ENCODE measurements around the gene TMEM63A.

Gene TMEM63A

GRCh38 chr1:225906467-225906866 lies 24.3 kb upstream of the TMEM63A start:
- WGBS (ENCODE audit: extremely low coverage, insufficient coverage, low lambda C conversion rate), result no CpG with 5 or more reads among the region's 6 CpGs
- Histone ChIP-seq H3K4me3 (ENCODE audit: low read length) (no peak overlapping the region), H3K27me3 (ENCODE audit: insufficient read depth, low read length, poor library complexity) (no peaks in the 10 kb centered on the region), H3K27ac (ENCODE audit: low read depth, low read length) (no peak overlapping the region), H3K4me1 (ENCODE audit: control insufficient read depth, low read depth, low read length) (peaks cover 16% of the 10 kb centered on the region), H2BK5ac (ENCODE audit: low read length) (peak overlapping the region; percentile 58), H2BK15ac (replicated peaks; ENCODE audit: low read depth) (no peak overlapping the region), H4K8ac (ENCODE audit: low read depth, low read length) (no peak overlapping the region), H3K4ac (ENCODE audit: low read depth, low read length) (no peak overlapping the region), H3K4me2 (ENCODE audit: low read length) (no peak overlapping the region), H2AK5ac (ENCODE audit: low read length) (peak overlapping the region; percentile 84), H2BK120ac (ENCODE audit: low read depth, low read length) (no peak overlapping the region), H3K9ac (ENCODE audit: low read length) (no peak overlapping the region), H3K18ac (ENCODE audit: low read length) (no peak overlapping the region), H4K5ac (ENCODE audit: low read length) (no peak overlapping the region), H3K36me3 (ENCODE audit: control insufficient read depth, insufficient read depth, low read length) (no peaks in the 10 kb centered on the region), H3K79me2 (ENCODE audit: control insufficient read depth, insufficient read depth, low read length) (no peaks in the 10 kb centered on the region), H3K79me1 (ENCODE audit: low read length) (no peaks in the 10 kb centered on the region), H3K56ac (ENCODE audit: low read length) (peak overlapping the region; percentile 18), H3K23ac (ENCODE audit: low read length) (no peak overlapping the region)
- DNase-seq, result no peak

- Histone ChIP-seq H3K79me2 (ENCODE audit: control insufficient read depth, insufficient read depth, low read length) (no peaks in the 10 kb centered on the region), H3K4me3 (ENCODE audit: low read length) (no peak overlapping the region), H3K4me1 (ENCODE audit: control insufficient read depth, low read depth, low read length) (peaks cover 11% of the 10 kb centered on the region), H2BK120ac (ENCODE audit: low read depth, low read length) (no peak overlapping the region), H3K4ac (ENCODE audit: low read depth, low read length) (no peak overlapping the region), H3K56ac (ENCODE audit: low read length) (no peak overlapping the region), H3K27ac (ENCODE audit: low read depth, low read length) (no peak overlapping the region), H2AK5ac (ENCODE audit: low read length) (no peak overlapping the region), H3K4me2 (ENCODE audit: low read length) (no peak overlapping the region), H2BK15ac (replicated peaks; ENCODE audit: low read depth) (no peak overlapping the region), H3K23ac (ENCODE audit: low read length) (no peak overlapping the region), H3K36me3 (ENCODE audit: control insufficient read depth, insufficient read depth, low read length) (no peaks in the 10 kb centered on the region), H3K9ac (ENCODE audit: low read length) (no peak overlapping the region), H3K79me1 (ENCODE audit: low read length) (no peaks in the 10 kb centered on the region), H3K27me3 (ENCODE audit: insufficient read depth, low read length, poor library complexity) (no peaks in the 10 kb centered on the region), H4K8ac (ENCODE audit: low read depth, low read length) (no peak overlapping the region), H2BK5ac (ENCODE audit: low read length) (no peak overlapping the region), H3K18ac (ENCODE audit: low read length) (no peak overlapping the region), H4K5ac (ENCODE audit: low read length) (no peak overlapping the region)
- WGBS (ENCODE audit: extremely low coverage, insufficient coverage, low lambda C conversion rate), result no CpG with 5 or more reads among the region's 4 CpGs
- peak; percentile 79 for DNase-seq
Observed at GRCh38 chr1:225903623-225904022, 21.4 kb upstream of the TMEM63A start.

GRCh38 chr1:225899044-225899925 lies 17.1 kb upstream of the TMEM63A start:
- H3K79me2 ChIP-seq (ENCODE audit: control insufficient read depth, insufficient read depth, low read length), result no peaks in the 10 kb centered on the region
- peak; percentile 98 for DNase-seq
- no peak overlapping the region for H2BK15ac ChIP-seq (replicated peaks; ENCODE audit: low read depth)
- peak overlapping the region; percentile 51 for H3K18ac ChIP-seq (ENCODE audit: low read length)
- H2BK120ac ChIP-seq (ENCODE audit: low read depth, low read length), result peak overlapping the region; percentile 62
- H3K36me3 ChIP-seq (ENCODE audit: control insufficient read depth, insufficient read depth, low read length), result no peaks in the 10 kb centered on the region
- no peak overlapping the region for H3K4me2 ChIP-seq (ENCODE audit: low read length)
- H4K8ac ChIP-seq (ENCODE audit: low read depth, low read length), result no peak overlapping the region
- H2BK5ac ChIP-seq (ENCODE audit: low read length), result peak overlapping the region; percentile 100
- no peak overlapping the region for H4K5ac ChIP-seq (ENCODE audit: low read length)
- H2AK5ac ChIP-seq (ENCODE audit: low read length), result peak overlapping the region; percentile 97
- no peaks in the 10 kb centered on the region for H3K27me3 ChIP-seq (ENCODE audit: insufficient read depth, low read length, poor library complexity)
- H3K4me1 ChIP-seq (ENCODE audit: control insufficient read depth, low read depth, low read length), result peaks cover 22% of the 10 kb centered on the region
- H3K9ac ChIP-seq (ENCODE audit: low read length), result peak overlapping the region; percentile 65
- peak overlapping the region; percentile 97 for H3K27ac ChIP-seq (ENCODE audit: low read depth, low read length)
- H3K4ac ChIP-seq (ENCODE audit: low read depth, low read length), result peak overlapping the region; percentile 98
- H3K4me3 ChIP-seq (ENCODE audit: low read length), result no peak overlapping the region
- peak overlapping the region; percentile 80 for H3K23ac ChIP-seq (ENCODE audit: low read length)
- no peaks in the 10 kb centered on the region for H3K79me1 ChIP-seq (ENCODE audit: low read length)
- peak overlapping the region; percentile 92 for H3K56ac ChIP-seq (ENCODE audit: low read length)
- WGBS (ENCODE audit: extremely low coverage, insufficient coverage, low lambda C conversion rate), result no CpG with 5 or more reads among the region's 4 CpGs

GRCh38 chr1:225897595-225898514 lies 15.7 kb upstream of the TMEM63A start:
- Histone ChIP-seq H3K4me3 (ENCODE audit: low read length) (no peak overlapping the region), H3K4me1 (ENCODE audit: control insufficient read depth, low read depth, low read length) (peaks cover 21% of the 10 kb centered on the region), H2BK15ac (replicated peaks; ENCODE audit: low read depth) (no peak overlapping the region), H3K56ac (ENCODE audit: low read length) (peak overlapping the region; percentile 91), H3K27ac (ENCODE audit: low read depth, low read length) (peak overlapping the region; percentile 56), H3K18ac (ENCODE audit: low read length) (peak overlapping the region; percentile 51), H4K5ac (ENCODE audit: low read length) (no peak overlapping the region), H3K9ac (ENCODE audit: low read length) (no peak overlapping the region), H3K36me3 (ENCODE audit: control insufficient read depth, insufficient read depth, low read length) (no peaks in the 10 kb centered on the region), H3K23ac (ENCODE audit: low read length) (no peak overlapping the region), H2BK120ac (ENCODE audit: low read depth, low read length) (peak overlapping the region; percentile 62), H2AK5ac (ENCODE audit: low read length) (peak overlapping the region; percentile 98), H2BK5ac (ENCODE audit: low read length) (peak overlapping the region; percentile 98), H3K27me3 (ENCODE audit: insufficient read depth, low read length, poor library complexity) (no peaks in the 10 kb centered on the region), H3K4me2 (ENCODE audit: low read length) (no peak overlapping the region), H3K4ac (ENCODE audit: low read depth, low read length) (peak overlapping the region; percentile 60), H3K79me1 (ENCODE audit: low read length) (no peaks in the 10 kb centered on the region), H4K8ac (ENCODE audit: low read depth, low read length) (no peak overlapping the region), H3K79me2 (ENCODE audit: control insufficient read depth, insufficient read depth, low read length) (no peaks in the 10 kb centered on the region)
- DNase-seq, result no peak
- WGBS (ENCODE audit: extremely low coverage, insufficient coverage, low lambda C conversion rate), result no CpG with 5 or more reads among the region's 19 CpGs

DNA sequence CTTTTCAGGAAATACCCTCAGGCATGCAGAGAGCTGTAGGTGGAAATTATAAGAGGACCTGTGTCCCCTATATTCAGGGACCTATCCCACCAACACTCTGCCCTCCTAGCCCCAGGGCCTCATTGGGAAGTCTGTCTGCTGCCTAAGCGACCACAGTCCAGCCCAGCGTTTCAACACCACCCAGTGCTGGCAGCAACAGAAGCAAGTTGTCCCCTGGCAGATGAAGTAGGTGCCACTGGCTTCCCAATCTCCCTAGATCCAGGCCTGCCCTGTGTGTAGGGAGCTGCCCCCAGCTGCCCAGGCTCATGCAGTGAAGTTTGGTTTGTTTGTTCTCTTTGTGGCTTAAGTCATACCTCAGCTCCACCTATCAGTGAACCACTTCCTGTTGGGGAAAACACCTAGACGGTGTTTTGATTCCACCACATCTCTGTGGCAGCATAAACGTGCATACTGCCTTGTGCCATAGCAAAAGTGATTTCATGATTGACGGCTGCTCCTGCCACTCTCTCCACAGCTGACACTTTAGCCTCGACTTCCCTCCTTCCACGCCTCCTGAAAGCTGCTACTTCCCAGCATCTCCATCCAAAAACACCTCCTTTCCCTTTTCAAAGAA lies 14.9 kb upstream of the TMEM63A start:
- H3K36me3 ChIP-seq (ENCODE audit: control insufficient read depth, insufficient read depth, low read length), result no peaks in the 10 kb centered on the region
- H3K56ac ChIP-seq (ENCODE audit: low read length), result peak overlapping the region; percentile 91
- H4K5ac ChIP-seq (ENCODE audit: low read length), result peak overlapping the region; percentile 30
- peak; percentile 56 for DNase-seq
- H3K4me2 ChIP-seq (ENCODE audit: low read length), result no peak overlapping the region
- H3K27ac ChIP-seq (ENCODE audit: low read depth, low read length), result peak overlapping the region; percentile 56
- peak overlapping the region; percentile 98 for H2AK5ac ChIP-seq (ENCODE audit: low read length)
- WGBS (ENCODE audit: extremely low coverage, insufficient coverage, low lambda C conversion rate), result no CpG with 5 or more reads among the region's 7 CpGs
- H3K4me3 ChIP-seq (ENCODE audit: low read length), result no peak overlapping the region
- peak overlapping the region; percentile 97 for H2BK5ac ChIP-seq (ENCODE audit: low read length)
- peaks cover 21% of the 10 kb centered on the region for H3K4me1 ChIP-seq (ENCODE audit: control insufficient read depth, low read depth, low read length)
- H3K79me1 ChIP-seq (ENCODE audit: low read length), result no peaks in the 10 kb centered on the region
- no peak overlapping the region for H4K8ac ChIP-seq (ENCODE audit: low read depth, low read length)
- no peak overlapping the region for H2BK15ac ChIP-seq (replicated peaks; ENCODE audit: low read depth)
- H3K9ac ChIP-seq (ENCODE audit: low read length), result peak overlapping the region; percentile 61
- H3K27me3 ChIP-seq (ENCODE audit: insufficient read depth, low read length, poor library complexity), result no peaks in the 10 kb centered on the region
- H3K79me2 ChIP-seq (ENCODE audit: control insufficient read depth, insufficient read depth, low read length), result no peaks in the 10 kb centered on the region
- H3K18ac ChIP-seq (ENCODE audit: low read length), result peak overlapping the region; percentile 29
- H2BK120ac ChIP-seq (ENCODE audit: low read depth, low read length), result no peak overlapping the region
- H3K4ac ChIP-seq (ENCODE audit: low read depth, low read length), result no peak overlapping the region
- peak overlapping the region; percentile 85 for H3K23ac ChIP-seq (ENCODE audit: low read length)

Data from mesendoderm (in vitro differentiated cells).